Endometrium (tissue), 2 donors: ENCODE measurements around the gene HMMR.
"Not testable (repeated sequence)": the region's sequence is repeated elsewhere in the genome, so short reads cannot be mapped to it uniquely, and the experiment has no call there.

ENCODE experiments used
- FAIRE-seq: peaks from 2 replicates; lab custom pipeline; 2012; peaks lifted over from hg19 to GRCh38; lab: Jason Lieb, UNC
- donor health status: control.
- donor health status: control.

HMMR gene

DNA sequence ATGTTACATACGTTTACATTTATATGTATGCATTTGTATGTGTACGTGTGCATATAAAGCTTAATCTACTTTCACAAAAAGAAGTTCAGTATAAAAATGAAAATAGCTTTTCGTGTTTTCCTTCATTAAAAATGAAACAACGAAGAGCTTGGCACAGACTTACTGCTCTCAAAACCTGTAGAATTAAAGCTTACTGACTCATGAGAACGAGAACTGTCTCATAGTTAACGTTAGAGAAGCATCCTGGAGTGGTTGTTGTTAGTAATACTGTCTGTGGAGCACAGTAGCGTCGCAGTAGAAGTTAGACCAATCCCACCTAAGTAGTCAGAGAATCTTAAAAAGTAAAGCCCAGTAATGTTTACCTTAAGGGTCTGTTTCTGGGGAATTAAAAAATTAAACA, 46.3 kb downstream of the HMMR start:
- no peak for FAIRE-seq

DNA sequence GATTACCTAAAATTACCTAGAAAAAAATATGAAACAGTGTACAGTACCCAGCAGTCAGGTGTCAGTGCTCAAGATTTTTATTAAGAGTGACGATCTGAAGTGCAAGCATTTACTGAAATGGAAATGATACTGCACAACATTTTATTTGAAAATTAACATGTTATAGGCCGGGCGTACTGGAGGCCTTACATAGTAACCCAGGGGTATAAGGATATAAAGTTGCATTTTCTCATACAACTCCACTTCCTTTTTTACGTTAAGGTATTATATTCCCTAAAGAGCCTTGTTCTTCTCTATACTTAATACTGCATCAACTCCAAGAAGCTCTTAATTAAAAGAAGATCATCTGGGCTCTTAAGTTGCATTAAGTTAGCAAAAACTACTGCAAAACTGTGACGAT, 48.3 kb downstream of the HMMR start:
- no peak for FAIRE-seq

DNA sequence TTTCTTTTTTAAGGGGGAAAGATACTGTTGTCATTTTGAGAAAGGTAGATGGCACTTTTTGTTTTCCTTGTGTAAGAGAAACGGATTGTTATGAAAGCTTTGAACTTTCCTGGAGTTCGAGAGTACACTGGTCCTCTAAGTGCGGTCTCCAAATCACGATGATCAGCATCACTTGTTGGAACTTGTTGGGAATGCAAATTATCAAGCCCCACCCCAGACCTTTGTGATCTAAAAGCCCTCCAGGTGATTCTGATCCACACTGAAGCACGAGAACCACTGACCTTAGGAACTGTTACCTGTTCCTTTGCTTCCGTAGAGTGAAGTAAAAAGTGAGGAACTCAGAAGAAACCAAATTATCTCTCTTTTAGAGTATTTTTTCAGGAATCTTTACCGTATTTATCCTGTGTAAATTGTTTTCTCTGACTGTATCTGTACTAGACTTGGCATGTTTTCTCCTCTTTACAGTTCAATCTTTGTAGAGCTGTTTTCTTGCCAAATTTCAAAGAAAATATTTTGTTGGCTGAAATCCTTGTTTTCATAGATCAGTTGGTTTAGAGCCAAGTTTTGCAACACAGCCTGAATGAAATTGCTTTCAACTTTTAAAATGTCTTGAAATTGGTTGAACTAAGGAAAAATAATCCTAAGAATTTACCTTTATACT, 49.0 kb downstream of the HMMR start:
- peak; percentile 74 for FAIRE-seq

DNA sequence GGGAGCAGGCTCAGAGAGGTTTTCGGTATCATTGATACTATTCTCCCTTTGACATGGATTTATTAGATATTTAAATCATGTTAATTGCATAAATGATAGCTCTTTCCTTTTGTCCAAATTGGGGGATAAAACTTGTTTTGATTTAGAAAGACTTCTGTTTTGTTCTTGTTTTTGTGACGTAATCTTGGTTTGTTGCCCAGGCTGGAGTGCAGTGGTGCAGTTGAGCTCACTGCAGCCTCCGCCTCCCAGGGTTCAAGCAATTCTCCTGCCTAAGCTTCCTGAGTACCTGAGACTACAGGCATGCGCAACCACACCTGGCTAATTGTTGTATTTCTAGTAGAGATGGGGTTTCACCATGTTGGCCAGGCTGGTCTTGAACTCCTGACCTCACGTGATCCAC, 52.1 kb downstream of the HMMR start:
- no peak for FAIRE-seq

DNA sequence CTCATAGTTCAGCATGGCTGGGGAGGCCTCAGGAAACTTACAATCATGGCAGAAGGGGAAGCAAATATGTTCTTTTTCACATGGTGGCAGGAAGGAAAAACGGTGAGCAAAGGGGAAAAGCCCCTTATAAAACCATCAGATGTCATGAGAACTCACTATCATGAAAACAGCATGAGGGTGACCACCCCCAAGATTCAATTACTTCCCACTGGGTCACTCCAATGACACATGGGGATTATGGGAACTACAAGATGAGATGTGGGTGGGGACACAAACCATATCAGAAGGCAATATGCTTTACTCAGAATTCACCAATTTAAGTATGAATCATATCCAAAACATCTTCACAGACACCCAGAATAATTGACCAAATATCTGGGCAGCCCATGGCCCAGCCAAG, 64.7 kb downstream of the HMMR start:
- FAIRE-seq, result no peak

DNA sequence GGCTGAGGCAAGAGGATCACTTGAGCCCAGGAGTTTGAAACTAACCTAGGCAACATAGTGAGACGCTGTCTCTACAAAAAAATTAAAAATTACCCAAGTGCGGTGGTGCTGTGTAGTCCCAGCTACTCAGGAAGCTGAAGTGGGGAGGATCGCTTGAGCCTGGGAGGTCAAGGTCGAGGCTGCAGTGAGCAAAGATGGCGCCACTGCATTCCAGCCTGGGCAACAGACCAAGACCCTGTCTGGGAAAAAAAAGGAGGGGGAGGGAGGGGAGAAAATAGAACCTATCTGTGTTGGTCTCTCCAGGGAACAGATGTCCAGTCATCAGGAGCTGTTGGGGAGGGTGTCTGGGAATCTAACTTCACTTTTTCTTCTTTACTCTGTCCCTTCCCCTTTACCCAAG, 69.3 kb downstream of the HMMR start:
- FAIRE-seq, result no peak

DNA sequence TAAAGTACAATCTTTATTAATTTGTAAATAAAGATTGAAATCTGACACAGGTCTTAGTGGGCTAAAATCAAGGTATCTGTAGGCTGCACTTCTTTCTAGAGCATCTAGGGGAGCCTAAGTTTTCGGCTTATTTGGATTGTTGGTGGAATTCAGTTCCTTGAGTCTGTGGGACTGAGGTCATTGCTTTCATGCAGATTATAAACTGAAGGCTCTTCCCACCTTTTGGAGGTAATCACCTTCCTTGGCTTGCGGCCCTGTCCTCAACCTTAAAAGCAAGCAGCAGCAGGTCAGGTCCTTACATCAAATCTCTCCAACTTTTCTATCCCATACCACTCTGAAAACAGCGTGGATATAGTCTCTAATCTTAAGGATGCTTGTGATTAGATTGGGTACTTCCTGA, 70.8 kb downstream of the HMMR start:
- FAIRE-seq, result no peak

DNA sequence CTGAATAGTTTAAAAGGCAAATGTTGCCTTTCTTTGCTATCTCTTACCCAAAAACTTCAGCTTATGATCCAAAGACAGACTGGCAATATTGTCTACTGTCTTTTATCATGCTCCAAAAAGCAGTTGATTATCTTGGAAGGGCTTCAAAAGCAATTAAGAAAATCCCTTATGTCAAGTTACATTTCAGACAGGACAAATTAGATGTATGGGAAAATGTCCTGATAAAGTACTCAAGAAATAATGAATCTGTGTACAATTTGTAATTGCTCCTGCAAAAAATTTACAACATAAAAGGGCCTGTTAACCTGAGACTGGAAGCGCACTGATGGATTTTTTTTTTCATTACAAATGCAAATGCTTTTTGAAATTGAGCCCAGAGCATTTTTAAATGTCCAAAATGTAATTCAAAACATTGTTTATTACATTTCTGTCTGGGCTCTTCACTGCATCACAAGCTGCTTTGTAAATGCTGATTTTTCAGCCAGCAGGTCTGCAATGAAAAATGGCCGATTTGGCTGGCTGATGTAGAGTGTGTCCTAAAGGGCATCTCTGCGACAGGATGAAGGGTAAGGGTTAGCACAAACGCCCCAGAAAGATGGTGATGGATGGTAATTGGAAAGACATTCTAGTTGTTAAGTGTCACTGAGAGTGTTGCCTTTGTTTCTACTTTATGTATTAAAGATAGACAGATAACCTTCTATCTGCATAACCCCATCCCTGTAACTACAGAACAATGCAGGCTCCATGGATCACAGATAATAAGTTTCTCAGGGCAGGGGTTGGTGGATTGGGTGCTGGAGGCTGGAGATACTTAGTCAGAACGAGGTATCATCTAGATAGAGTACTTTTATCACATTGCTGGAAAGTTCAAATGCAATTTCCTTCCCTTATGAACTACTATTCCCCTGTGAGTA, 72.0 kb downstream of the HMMR start:
- FAIRE-seq, result no peak

DNA sequence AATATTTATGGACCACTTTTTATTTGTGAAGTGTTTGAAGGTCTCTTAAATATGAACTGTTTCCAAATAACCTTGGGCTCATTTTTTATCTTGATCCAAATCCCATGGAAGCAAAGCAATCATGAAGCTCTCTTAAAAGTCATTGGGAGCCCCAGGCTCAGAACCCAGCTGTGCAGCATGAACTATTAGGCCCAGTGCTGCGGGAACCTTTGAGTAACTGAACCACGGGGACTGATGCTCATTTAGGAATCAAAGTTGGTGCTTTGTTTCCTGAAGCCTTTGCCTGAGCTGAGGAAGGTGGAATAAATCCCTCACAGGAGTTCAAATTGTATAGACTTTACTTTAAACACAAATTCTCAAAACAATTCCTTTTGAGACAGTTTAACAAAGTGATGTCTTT, 72.8 kb downstream of the HMMR start:
- no peak for FAIRE-seq

DNA sequence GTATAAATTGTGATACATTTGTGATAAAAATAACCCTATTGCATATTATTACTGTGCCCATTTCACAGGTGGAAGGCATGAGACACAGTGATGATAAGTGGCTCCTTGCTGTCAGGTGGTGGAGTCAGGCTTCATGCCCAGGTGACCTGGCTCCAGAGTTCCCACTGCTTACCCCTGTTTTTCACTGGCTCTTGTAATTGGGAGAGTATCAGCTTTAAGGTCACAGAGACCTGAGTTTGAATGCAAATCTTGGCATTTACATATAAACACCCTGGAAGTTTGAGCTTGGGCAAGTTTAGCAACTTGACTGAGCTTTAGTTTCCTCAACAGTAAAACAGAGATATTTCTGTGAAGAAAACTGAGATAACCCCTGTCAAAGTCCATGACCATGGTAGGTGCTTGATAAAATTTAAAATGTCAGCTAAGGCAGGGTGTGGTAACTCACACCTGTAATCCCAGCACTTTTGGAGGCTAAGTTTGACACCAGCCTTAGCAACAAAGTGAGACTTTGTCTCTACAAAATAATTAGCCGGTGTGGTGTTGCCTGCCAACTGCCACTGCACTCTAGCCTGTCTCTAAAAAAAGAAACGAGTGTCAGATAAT, 74.2 kb downstream of the HMMR start:
- FAIRE-seq, result no peak

DNA sequence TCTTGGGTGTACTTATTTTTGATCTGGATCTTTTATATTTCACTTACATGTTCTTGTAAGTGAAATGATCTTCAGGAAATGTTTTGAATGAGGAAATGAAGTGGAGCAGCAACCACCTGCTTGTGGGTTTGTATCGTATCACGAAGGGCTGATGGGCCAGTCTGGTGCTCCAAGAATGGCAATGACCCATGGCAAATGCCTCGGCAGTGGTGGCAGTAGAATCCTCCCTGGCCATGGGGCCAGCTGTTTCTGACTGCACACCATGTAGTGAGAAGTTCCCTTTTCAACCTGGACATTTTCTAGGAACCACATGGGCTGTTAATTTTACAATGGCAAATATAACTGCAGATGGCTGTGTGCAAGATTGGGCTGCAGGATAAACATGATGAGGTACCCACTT, 74.9 kb downstream of the HMMR start:
- no peak for FAIRE-seq

DNA sequence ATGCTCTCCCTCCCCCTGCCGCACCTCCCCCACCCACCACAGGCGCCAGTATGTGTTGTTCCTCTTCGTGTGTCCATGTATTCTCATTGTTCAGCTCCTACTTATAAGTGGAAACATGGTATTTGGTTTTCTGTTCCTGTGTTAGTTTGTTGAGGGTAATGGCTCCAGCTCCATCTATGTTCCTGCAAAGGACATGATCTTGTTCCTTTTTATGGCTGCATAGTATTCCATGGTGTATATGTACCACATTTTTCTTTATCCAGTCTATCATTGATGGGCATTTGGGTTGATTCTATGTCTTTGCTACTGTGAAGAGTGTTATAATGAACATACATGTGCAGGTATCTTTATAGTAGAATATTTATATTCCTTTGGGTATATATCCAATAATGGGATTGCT, 76.0 kb downstream of the HMMR start:
- FAIRE-seq, result not testable (repeated sequence)

DNA sequence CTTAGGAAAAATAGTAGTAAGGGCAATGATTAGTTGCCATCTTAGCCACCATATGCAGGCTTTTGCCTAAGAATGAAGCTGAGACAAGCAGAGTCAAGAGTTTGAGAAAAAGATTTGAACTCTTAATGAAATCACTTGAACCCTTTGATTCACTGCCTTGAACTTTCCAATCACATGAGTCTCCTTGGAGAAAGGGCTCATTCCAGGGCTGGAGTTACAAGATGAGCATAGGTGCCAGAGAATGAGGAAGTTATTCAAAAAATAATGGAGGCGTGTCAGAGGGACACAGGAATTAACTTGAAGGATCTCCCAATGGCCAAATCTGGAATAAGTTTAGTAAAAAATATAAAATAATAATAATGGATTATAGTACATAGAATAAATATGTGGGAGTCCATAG, 80.3 kb downstream of the HMMR start:
- no peak for FAIRE-seq
